K562 (cell line): ENCODE results near the gene DNAH9. TPM values are rescaled to one million over a fixed set of nuclear protein-coding genes. Genes with fewer than 3 reads are reported as not detected.
A peak's percentile ranks its signal among the peaks of the same experiment; 100 is the strongest.

Experiments used
- CEBPG ChIP-seq, 3 experiments: fragments of 200-800 bp in 1 of 3; sonication (Bioruptor generic) in 1 of 3; sonication (generic) in 1 of 3; formaldehyde crosslinking in 1 of 3; IDR thresholded peaks in 2 of 3; conservative IDR thresholded peaks in 1 of 3; 2 replicates each; pipeline versions ENCODE4 v1.6.1 to v1.8.0; 2016 to 2022; ENCODE audit warnings: missing compliant biosample characterization in 2 of 3, missing genetic modification characterization in 2 of 3, mild to moderate bottlenecking in 1 of 3, missing genetic modification reagents in 1 of 3
- DDX20 ChIP-seq: fragments of 450-650 bp; IDR thresholded peaks from 2 replicates; pipeline ENCODE4 v1.6.1; 2016; ENCODE audit warnings: missing genetic modification characterization, low read depth, mild to moderate bottlenecking, missing compliant biosample characterization, moderate library complexity
- NR1H2 ChIP-seq: sonication (generic); formaldehyde crosslinking; IDR thresholded peaks from 2 replicates; pipeline ENCODE4 v1.4.0; 2020; ENCODE audit warnings: mild to moderate bottlenecking, missing genetic modification reagents
- RBM22 ChIP-seq: fragments of 200-400 bp; formaldehyde crosslinking; IDR thresholded peaks from 2 replicates; pipeline ENCODE4 v1.6.1; 2018; ENCODE audit warnings: low read length, low read depth; ENCODE audit not compliant: poor library complexity, severe bottlenecking
- SRF ChIP-seq, 2 experiments: fragments of 250-450, 450-650 bp in 1 of 2; sonication (Bioruptor Pico) in 1 of 2; sonication (generic) in 1 of 2; formaldehyde crosslinking; IDR thresholded peaks; 2 replicates each; pipeline versions ENCODE4 v1.5.0 to v1.5.1; 2020 to 2022; ENCODE audit warnings: mild to moderate bottlenecking in 1 of 2, missing genetic modification reagents in 1 of 2
- TGIF2 ChIP-seq: sonication (generic); formaldehyde crosslinking; IDR thresholded peaks from 2 replicates; pipeline ENCODE4 v1.8.1; 2022; ENCODE audit warnings: mild to moderate bottlenecking, missing genetic modification reagents, moderate library complexity
- ZC3H4 ChIP-seq: sonication (generic); formaldehyde crosslinking; IDR thresholded peaks from 2 replicates; pipeline ENCODE4 v1.9.0; 2021; ENCODE audit warnings: missing genetic modification reagents, borderline replicate concordance
- polyA plus RNA-seq, 8 experiments: library from polyadenylated mRNA; depleted of rRNA in 4 of 8; stranded (reverse) in 5 of 8; unstranded in 3 of 8; fragments of >200 nt; fragmentation: Nextera tagmentation in 2 of 8; fragmentation: Illumina TruSeq in 1 of 8; extraction: Ambion mirVana in 2 of 8; extraction: Trizol in 1 of 8; gene quantifications; 2 replicates each; pipeline versions ENCODE4 v1.2.1 to v1.2.3, GENCODE V29; 2011 to 2014; ENCODE audit warnings: inconsistent platforms in 1 of 8, missing spikeins in 1 of 8
- total RNA-seq, 7 experiments: library from RNA; depleted of rRNA in 6 of 7; stranded (reverse); fragments of >200 nt in 6 of 7; fragmentation: Illumina TruSeq in 2 of 7; extraction: Trizol in 2 of 7; gene quantifications; 2 replicates each; pipeline versions ENCODE4 v1.2.1 to v1.2.3, GENCODE V29; 2011 to 2021; ENCODE audit warnings: low replicate concordance in 1 of 7
- TF ChIP-seq, protein P1 (sequence below), 2 experiments: fragments of 450-650 bp; formaldehyde crosslinking in 1 of 2; IDR thresholded peaks; 2 replicates each; pipeline versions ENCODE4 v1.4.0 to v1.6.1; 2014 to 2020; ENCODE audit warnings: mild to moderate bottlenecking in 2 of 2, borderline replicate concordance in 1 of 2, low read depth in 1 of 2
- TF ChIP-seq, protein P2 (sequence below): fragments of 450-650 bp; IDR thresholded peaks from 2 replicates; pipeline ENCODE4 v1.6.1; 2017; ENCODE audit warnings: antibody characterized with exemption, mild to moderate bottlenecking

The DNAH9 gene
- total and polyA plus RNA-seq, 9 of the 15 experiments (the other 6 are each of a cell fraction or from before 2014, with no cell fraction given): not detected

DNA sequence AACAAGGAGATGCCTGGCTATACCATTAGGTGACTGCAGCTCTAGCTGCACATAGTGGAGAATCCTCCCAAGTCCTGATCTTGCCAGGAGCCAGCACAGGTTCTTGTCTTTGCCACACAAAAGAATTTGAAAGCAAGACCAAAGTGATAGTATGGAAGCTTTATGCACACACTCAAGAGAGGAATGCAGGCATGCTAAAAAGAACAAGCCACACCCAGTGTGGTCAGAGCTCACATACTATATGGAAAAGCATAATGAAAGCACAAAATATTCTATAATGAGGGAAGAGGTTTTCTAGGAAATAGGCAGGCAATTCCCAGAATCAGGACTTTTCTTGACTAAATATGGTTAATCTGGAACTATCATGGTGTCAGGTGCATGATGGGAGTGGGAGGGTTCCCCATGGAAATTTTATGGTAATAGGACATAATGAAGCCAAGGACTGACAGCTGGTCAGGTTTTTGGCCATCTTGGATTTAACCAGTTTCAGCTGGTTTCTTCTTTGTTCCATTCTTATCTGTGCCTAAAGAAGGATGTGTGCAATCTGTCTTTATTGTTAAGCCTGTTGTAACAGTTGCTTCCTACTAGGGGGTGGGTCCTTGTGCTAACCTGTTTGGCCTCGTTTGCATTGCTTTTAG lies 227.4 kb downstream of the DNAH9 start (continued):
- TF ChIP-seq, protein P1, sequence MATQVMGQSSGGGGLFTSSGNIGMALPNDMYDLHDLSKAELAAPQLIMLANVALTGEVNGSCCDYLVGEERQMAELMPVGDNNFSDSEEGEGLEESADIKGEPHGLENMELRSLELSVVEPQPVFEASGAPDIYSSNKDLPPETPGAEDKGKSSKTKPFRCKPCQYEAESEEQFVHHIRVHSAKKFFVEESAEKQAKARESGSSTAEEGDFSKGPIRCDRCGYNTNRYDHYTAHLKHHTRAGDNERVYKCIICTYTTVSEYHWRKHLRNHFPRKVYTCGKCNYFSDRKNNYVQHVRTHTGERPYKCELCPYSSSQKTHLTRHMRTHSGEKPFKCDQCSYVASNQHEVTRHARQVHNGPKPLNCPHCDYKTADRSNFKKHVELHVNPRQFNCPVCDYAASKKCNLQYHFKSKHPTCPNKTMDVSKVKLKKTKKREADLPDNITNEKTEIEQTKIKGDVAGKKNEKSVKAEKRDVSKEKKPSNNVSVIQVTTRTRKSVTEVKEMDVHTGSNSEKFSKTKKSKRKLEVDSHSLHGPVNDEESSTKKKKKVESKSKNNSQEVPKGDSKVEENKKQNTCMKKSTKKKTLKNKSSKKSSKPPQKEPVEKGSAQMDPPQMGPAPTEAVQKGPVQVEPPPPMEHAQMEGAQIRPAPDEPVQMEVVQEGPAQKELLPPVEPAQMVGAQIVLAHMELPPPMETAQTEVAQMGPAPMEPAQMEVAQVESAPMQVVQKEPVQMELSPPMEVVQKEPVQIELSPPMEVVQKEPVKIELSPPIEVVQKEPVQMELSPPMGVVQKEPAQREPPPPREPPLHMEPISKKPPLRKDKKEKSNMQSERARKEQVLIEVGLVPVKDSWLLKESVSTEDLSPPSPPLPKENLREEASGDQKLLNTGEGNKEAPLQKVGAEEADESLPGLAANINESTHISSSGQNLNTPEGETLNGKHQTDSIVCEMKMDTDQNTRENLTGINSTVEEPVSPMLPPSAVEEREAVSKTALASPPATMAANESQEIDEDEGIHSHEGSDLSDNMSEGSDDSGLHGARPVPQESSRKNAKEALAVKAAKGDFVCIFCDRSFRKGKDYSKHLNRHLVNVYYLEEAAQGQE (IDR thresholded peaks at IDR 0.05; ENCODE audit: borderline replicate concordance): peak; percentile 80
- TF ChIP-seq, protein P1 (CRISPR knock-in tag; IDR thresholded peaks at IDR 0.05; ENCODE audit: low read depth): no peak
- no peak for TF ChIP-seq TGIF2 (CRISPR knock-in tag)
- peak in 1 of 2 experiments; percentile 89; a peak in 2 of 4 replicates for TF ChIP-seq SRF (CRISPR knock-in tag; IDR thresholded peaks at IDR 0.05)
- no peak for TF ChIP-seq ZC3H4 (CRISPR knock-in tag)
- no peak for TF ChIP-seq CEBPG (CRISPR knock-in tag; IDR thresholded peaks at IDR 0.05)
- no peak for TF ChIP-seq CEBPG (tag; conservative IDR thresholded peaks at IDR 0.05 in 1 of 2, IDR thresholded peaks at IDR 0.05 in 1 of 2)
- TF ChIP-seq, protein P2, sequence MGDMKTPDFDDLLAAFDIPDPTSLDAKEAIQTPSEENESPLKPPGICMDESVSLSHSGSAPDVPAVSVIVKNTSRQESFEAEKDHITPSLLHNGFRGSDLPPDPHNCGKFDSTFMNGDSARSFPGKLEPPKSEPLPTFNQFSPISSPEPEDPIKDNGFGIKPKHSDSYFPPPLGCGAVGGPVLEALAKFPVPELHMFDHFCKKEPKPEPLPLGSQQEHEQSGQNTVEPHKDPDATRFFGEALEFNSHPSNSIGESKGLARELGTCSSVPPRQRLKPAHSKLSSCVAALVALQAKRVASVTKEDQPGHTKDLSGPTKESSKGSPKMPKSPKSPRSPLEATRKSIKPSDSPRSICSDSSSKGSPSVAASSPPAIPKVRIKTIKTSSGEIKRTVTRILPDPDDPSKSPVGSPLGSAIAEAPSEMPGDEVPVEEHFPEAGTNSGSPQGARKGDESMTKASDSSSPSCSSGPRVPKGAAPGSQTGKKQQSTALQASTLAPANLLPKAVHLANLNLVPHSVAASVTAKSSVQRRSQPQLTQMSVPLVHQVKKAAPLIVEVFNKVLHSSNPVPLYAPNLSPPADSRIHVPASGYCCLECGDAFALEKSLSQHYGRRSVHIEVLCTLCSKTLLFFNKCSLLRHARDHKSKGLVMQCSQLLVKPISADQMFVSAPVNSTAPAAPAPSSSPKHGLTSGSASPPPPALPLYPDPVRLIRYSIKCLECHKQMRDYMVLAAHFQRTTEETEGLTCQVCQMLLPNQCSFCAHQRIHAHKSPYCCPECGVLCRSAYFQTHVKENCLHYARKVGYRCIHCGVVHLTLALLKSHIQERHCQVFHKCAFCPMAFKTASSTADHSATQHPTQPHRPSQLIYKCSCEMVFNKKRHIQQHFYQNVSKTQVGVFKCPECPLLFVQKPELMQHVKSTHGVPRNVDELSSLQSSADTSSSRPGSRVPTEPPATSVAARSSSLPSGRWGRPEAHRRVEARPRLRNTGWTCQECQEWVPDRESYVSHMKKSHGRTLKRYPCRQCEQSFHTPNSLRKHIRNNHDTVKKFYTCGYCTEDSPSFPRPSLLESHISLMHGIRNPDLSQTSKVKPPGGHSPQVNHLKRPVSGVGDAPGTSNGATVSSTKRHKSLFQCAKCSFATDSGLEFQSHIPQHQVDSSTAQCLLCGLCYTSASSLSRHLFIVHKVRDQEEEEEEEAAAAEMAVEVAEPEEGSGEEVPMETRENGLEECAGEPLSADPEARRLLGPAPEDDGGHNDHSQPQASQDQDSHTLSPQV: no peak
- no peak for TF ChIP-seq RBM22
- TF ChIP-seq NR1H2 (CRISPR knock-in tag): no peak
- no peak for TF ChIP-seq DDX20 (tag)
